HEK293 (cell line): ENCODE data around the gene STMND1.

Experiments
- GLI4 ChIP-seq: fragments of 450-650 bp; formaldehyde crosslinking; IDR thresholded peaks from 2 replicates; pipeline ENCODE4 v1.5.1; 2016; ENCODE audit warnings: missing biosample characterization, missing genetic modification characterization
- OVOL3 ChIP-seq: fragments of 450-650 bp; formaldehyde crosslinking; IDR thresholded peaks from 2 replicates; pipeline ENCODE4 v1.5.1; 2016; ENCODE audit warnings: missing biosample characterization, missing genetic modification characterization
- TCF7L2 ChIP-seq: IDR thresholded peaks from 2 replicates; pipeline ENCODE4 v1.6.1; 2011; ENCODE audit warnings: low read depth, mild to moderate bottlenecking, inconsistent platforms, low read length, moderate library complexity, borderline replicate concordance
- YY1 ChIP-seq: fragments of 450-650 bp; formaldehyde crosslinking; IDR thresholded peaks from 2 replicates; pipeline ENCODE4 v1.5.1; 2018; ENCODE audit warnings: missing biosample characterization, missing genetic modification characterization
- ZNF658 ChIP-seq: fragments of 450-650 bp; formaldehyde crosslinking; IDR thresholded peaks from 2 replicates; pipeline ENCODE4; 2016; ENCODE audit warnings: missing biosample characterization, missing genetic modification characterization
- ZNF747 ChIP-seq: fragments of 450-650 bp; formaldehyde crosslinking; IDR thresholded peaks from 2 replicates; pipeline ENCODE4 v1.5.1; 2016; ENCODE audit warnings: missing biosample characterization, missing genetic modification characterization
- TF ChIP-seq, protein P1 (sequence below): fragments of 450-650 bp; formaldehyde crosslinking; IDR thresholded peaks from 2 replicates; pipeline ENCODE4 v1.5.1; 2016; ENCODE audit warnings: missing biosample characterization, missing genetic modification characterization
- TF ChIP-seq, protein P2 (sequence below): fragments of 450-650 bp; formaldehyde crosslinking; IDR thresholded peaks from 2 replicates; pipeline ENCODE4 v1.5.1; 2016; ENCODE audit warnings: missing biosample characterization, missing genetic modification characterization
- TF ChIP-seq, protein P3 (sequence below): fragments of 450-650 bp; formaldehyde crosslinking; IDR thresholded peaks from 2 replicates; pipeline ENCODE4 v1.5.1; 2016; ENCODE audit warnings: missing biosample characterization, missing genetic modification characterization
- TF ChIP-seq, protein P4 (sequence below): fragments of 450-650 bp; formaldehyde crosslinking; IDR thresholded peaks from 2 replicates; pipeline ENCODE4 v1.5.1; 2016; ENCODE audit warnings: missing biosample characterization, missing genetic modification characterization

DNA sequence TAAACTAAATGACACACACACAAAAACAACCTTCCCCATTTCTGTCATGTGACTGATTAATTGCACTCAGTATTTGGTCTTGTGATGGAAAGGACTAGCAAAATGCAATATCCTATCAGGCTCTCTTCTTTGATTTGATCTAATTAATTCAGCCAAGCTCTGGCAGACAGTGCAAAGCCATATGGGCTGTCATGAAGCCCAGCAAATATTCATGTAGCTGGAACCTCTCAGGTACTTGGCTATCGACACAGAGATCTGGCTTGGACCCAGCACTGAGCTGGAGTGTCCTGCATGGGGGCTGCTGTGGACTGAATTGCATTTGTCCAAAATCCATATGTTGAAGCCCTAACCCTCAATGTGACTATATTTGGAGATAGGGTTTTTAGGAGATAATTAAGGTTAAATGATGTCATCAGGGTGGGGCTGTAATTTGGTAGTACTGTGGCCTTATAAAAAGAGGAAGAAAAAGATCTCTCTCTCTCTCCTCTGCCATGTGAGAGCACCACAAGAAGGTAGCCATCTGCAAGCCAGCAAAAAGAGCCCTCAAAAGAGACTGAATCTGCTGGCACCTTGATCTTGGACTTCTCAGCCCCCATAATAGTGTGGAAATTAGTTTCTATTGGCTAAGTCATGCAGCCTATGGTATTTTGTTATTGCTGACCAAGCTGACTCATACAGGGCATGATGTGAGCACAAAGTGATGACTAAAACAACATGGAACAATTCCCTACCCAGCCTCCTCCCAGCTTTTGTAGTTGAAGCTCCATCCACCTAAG is 77.1 kb downstream of the STMND1 start:
- TF ChIP-seq, protein P1, sequence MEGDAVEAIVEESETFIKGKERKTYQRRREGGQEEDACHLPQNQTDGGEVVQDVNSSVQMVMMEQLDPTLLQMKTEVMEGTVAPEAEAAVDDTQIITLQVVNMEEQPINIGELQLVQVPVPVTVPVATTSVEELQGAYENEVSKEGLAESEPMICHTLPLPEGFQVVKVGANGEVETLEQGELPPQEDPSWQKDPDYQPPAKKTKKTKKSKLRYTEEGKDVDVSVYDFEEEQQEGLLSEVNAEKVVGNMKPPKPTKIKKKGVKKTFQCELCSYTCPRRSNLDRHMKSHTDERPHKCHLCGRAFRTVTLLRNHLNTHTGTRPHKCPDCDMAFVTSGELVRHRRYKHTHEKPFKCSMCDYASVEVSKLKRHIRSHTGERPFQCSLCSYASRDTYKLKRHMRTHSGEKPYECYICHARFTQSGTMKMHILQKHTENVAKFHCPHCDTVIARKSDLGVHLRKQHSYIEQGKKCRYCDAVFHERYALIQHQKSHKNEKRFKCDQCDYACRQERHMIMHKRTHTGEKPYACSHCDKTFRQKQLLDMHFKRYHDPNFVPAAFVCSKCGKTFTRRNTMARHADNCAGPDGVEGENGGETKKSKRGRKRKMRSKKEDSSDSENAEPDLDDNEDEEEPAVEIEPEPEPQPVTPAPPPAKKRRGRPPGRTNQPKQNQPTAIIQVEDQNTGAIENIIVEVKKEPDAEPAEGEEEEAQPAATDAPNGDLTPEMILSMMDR (tag by site-specific recombination), result no peak
- no peak for TF ChIP-seq ZNF747 (tag by site-specific recombination)
- TF ChIP-seq, protein P2, sequence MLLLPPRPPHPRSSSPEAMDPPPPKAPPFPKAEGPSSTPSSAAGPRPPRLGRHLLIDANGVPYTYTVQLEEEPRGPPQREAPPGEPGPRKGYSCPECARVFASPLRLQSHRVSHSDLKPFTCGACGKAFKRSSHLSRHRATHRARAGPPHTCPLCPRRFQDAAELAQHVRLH (tag by site-specific recombination), result no peak
- no peak for TF ChIP-seq TCF7L2
- no peak for TF ChIP-seq ZNF658 (tag by site-specific recombination)
- TF ChIP-seq YY1, result no peak
- TF ChIP-seq, protein P3, sequence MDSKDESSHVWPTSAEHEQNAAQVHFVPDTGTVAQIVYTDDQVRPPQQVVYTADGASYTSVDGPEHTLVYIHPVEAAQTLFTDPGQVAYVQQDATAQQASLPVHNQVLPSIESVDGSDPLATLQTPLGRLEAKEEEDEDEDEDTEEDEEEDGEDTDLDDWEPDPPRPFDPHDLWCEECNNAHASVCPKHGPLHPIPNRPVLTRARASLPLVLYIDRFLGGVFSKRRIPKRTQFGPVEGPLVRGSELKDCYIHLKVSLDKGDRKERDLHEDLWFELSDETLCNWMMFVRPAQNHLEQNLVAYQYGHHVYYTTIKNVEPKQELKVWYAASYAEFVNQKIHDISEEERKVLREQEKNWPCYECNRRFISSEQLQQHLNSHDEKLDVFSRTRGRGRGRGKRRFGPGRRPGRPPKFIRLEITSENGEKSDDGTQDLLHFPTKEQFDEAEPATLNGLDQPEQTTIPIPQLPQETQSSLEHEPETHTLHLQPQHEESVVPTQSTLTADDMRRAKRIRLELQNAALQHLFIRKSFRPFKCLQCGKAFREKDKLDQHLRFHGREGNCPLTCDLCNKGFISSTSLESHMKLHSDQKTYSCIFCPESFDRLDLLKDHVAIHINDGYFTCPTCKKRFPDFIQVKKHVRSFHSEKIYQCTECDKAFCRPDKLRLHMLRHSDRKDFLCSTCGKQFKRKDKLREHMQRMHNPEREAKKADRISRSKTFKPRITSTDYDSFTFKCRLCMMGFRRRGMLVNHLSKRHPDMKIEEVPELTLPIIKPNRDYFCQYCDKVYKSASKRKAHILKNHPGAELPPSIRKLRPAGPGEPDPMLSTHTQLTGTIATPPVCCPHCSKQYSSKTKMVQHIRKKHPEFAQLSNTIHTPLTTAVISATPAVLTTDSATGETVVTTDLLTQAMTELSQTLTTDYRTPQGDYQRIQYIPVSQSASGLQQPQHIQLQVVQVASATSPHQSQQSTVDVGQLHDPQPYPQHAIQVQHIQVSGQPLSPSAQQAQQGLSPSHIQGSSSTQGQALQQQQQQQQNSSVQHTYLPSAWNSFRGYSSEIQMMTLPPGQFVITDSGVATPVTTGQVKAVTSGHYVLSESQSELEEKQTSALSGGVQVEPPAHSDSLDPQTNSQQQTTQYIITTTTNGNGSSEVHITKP, result no peak
- TF ChIP-seq GLI4 (tag by site-specific recombination), result no peak
- TF ChIP-seq, protein P4, sequence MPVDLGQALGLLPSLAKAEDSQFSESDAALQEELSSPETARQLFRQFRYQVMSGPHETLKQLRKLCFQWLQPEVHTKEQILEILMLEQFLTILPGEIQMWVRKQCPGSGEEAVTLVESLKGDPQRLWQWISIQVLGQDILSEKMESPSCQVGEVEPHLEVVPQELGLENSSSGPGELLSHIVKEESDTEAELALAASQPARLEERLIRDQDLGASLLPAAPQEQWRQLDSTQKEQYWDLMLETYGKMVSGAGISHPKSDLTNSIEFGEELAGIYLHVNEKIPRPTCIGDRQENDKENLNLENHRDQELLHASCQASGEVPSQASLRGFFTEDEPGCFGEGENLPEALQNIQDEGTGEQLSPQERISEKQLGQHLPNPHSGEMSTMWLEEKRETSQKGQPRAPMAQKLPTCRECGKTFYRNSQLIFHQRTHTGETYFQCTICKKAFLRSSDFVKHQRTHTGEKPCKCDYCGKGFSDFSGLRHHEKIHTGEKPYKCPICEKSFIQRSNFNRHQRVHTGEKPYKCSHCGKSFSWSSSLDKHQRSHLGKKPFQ (tag by site-specific recombination), result no peak
- no peak for TF ChIP-seq OVOL3 (tag by site-specific recombination)
